Measurements from ENCODE around the gene TPPP2. TPM values are rescaled to one million over a fixed set of nuclear protein-coding genes. Genes with fewer than 3 reads are reported as not detected.

Gene TPPP2
- total RNA-seq, 3 donors from 2014 or later = 0.15 TPM; not detected in 2

- Histone ChIP-seq H3K36me3 (no peaks in the 10 kb centered on the region), H3K27me3 (no peaks in the 10 kb centered on the region), H3K4me3 (no peak overlapping the region), H3K9me3 (no peaks in the 10 kb centered on the region), H3K4me1 (no peaks in the 10 kb centered on the region), H3K27ac (no peak overlapping the region)
- no peak for TF ChIP-seq CTCF (IDR thresholded peaks at IDR 0.05)
- no peak for TF ChIP-seq POLR2AphosphoS5 (IDR thresholded peaks at IDR 0.05)
- TF ChIP-seq POLR2A (IDR thresholded peaks at IDR 0.05) = no peak
- intact Hi-C loops (cut with DNase I; ENCODE audit: low total_unique reads) = no loop called here
- no peak for DNase-seq (ENCODE audit: low spot score in 2 of 2)
Measured at GRCh38 chr14:21054123-21054767, 24.2 kb downstream of the TPPP2 start.

GRCh38 chr14:21054768-21055145 lies 24.7 kb downstream of the TPPP2 start:
- Histone ChIP-seq H3K4me1 (no peaks in the 10 kb centered on the region), H3K36me3 (no peaks in the 10 kb centered on the region), H3K9me3 (no peaks in the 10 kb centered on the region), H3K27me3 (no peaks in the 10 kb centered on the region), H3K27ac (no peak overlapping the region), H3K4me3 (no peak overlapping the region)
- intact Hi-C loops (cut with DNase I; ENCODE audit: low total_unique reads) = no loop called here
- no peak for DNase-seq (ENCODE audit: low spot score in 2 of 2)
- TF ChIP-seq POLR2A (IDR thresholded peaks at IDR 0.05) (no peak), CTCF (IDR thresholded peaks at IDR 0.05) (no peak), POLR2AphosphoS5 (IDR thresholded peaks at IDR 0.05) (no peak)

GRCh38 chr14:21055432-21056117 lies 25.6 kb downstream of the TPPP2 start:
- Histone ChIP-seq H3K36me3 (no peaks in the 10 kb centered on the region), H3K4me3 (no peak overlapping the region), H3K27ac (no peak overlapping the region), H3K4me1 (no peaks in the 10 kb centered on the region), H3K9me3 (no peaks in the 10 kb centered on the region), H3K27me3 (no peaks in the 10 kb centered on the region)
- no peak for TF ChIP-seq CTCF (IDR thresholded peaks at IDR 0.05)
- no peak for TF ChIP-seq POLR2A (IDR thresholded peaks at IDR 0.05)
- no peak for TF ChIP-seq POLR2AphosphoS5 (IDR thresholded peaks at IDR 0.05)
- no peak for DNase-seq (ENCODE audit: low spot score in 2 of 2)
- intact Hi-C loops (cut with DNase I; ENCODE audit: low total_unique reads) = no loop called here

- TF ChIP-seq CTCF (IDR thresholded peaks at IDR 0.05) (no peak), POLR2A (IDR thresholded peaks at IDR 0.05) (no peak), POLR2AphosphoS5 (IDR thresholded peaks at IDR 0.05) (no peak)
- Histone ChIP-seq H3K9me3 (no peaks in the 10 kb centered on the region), H3K4me1 (no peaks in the 10 kb centered on the region), H3K4me3 (no peak overlapping the region), H3K27ac (no peak overlapping the region), H3K27me3 (no peaks in the 10 kb centered on the region), H3K36me3 (no peaks in the 10 kb centered on the region)
- no peak for DNase-seq (ENCODE audit: low spot score in 2 of 2)
- intact Hi-C loops (cut with DNase I; ENCODE audit: low total_unique reads) = no loop called here
Measured at GRCh38 chr14:21056520-21057163, 26.6 kb downstream of the TPPP2 start.
